GM23338 (cell line): Measurements from ENCODE around the gene CACNA2D3. TPM values are rescaled to one million over a fixed set of nuclear protein-coding genes. Genes with fewer than 3 reads are reported as not detected.

ENCODE experiments used
- ATAC-seq: fragments of 200-7000 bp; cut with Tn5 transposase; 3 replicates; pipeline ENCODE4 v1.9.1; 2020
- DNase-seq: peaks from one replicate; pipeline ENCODE4 v3.0.0-alpha.2; 2015; ENCODE audit warnings: low spot score
- H2AFZ ChIP-seq: fragments of 200-600 bp; sonication (generic); 2 replicates; pipeline ENCODE4 v1.8.0; 2016; ENCODE audit warnings: antibody characterized with exemption, mild to moderate bottlenecking, moderate library complexity
- H3F3A ChIP-seq: fragments of 200-600 bp; sonication (generic); replicated peaks from 2 replicates; pipeline ENCODE4 v1.8.0; 2017; ENCODE audit warnings: antibody characterized with exemption, mixed run types, low read depth
- H3K27ac ChIP-seq: fragments of 200-600 bp; sonication (generic); 2 replicates; pipeline ENCODE4 v1.6.1; 2016; ENCODE audit warnings: low read depth
- H3K27me3 ChIP-seq: fragments of 200-600 bp; sonication (generic); 2 replicates; pipeline ENCODE4 v1.8.0; 2016; ENCODE audit warnings: mild to moderate bottlenecking, mixed run types, moderate library complexity; ENCODE audit not compliant: insufficient read depth
- H3K36me3 ChIP-seq: fragments of 200-600 bp; sonication (generic); 2 replicates; pipeline ENCODE4 v1.8.0; 2016; ENCODE audit warnings: mild to moderate bottlenecking; ENCODE audit not compliant: insufficient read depth
- H3K4me1 ChIP-seq: fragments of 200-600 bp; sonication (generic); 2 replicates; pipeline ENCODE4 v1.8.0; 2016; ENCODE audit warnings: mild to moderate bottlenecking, moderate library complexity; ENCODE audit not compliant: insufficient read depth
- H3K4me2 ChIP-seq: fragments of 200-600 bp; sonication (generic); 2 replicates; pipeline ENCODE4 v1.7.1; 2017; ENCODE audit warnings: mixed run types
- H3K4me3 ChIP-seq: fragments of 200-600 bp; sonication (generic); 2 replicates; pipeline ENCODE4 v1.6.1; 2016; ENCODE audit warnings: mixed run types
- H3K79me2 ChIP-seq: fragments of 200-600 bp; sonication (generic); replicated peaks from 2 replicates; pipeline ENCODE4 v1.8.0; 2017; ENCODE audit warnings: mild to moderate bottlenecking; ENCODE audit not compliant: insufficient read depth
- H3K9me2 ChIP-seq: fragments of 200-600 bp; sonication (generic); 2 replicates; pipeline ENCODE4 v1.8.0; 2017; ENCODE audit not compliant: insufficient read depth
- H4K20me1 ChIP-seq: fragments of 200-600 bp; sonication (generic); replicated peaks from 2 replicates; pipeline ENCODE4 v1.8.0; 2017; ENCODE audit warnings: mild to moderate bottlenecking; ENCODE audit not compliant: insufficient read depth
- H3K27ac Mint-ChIP-seq: 2 replicates; pipeline ENCODE4 v1.8.0; 2020; ENCODE audit warnings: inconsistent platforms, mild to moderate bottlenecking, moderate library complexity, mixed read lengths
- H3K27me3 Mint-ChIP-seq: 3 replicates; pipeline ENCODE4 v1.8.0; 2022; ENCODE audit warnings: low read depth, mild to moderate bottlenecking, moderate library complexity, mixed read lengths, inconsistent platforms; ENCODE audit not compliant: insufficient read depth, poor library complexity
- H3K36me3 Mint-ChIP-seq: 3 replicates; pipeline ENCODE4 v1.8.0; 2021; ENCODE audit warnings: low read depth, mild to moderate bottlenecking, inconsistent platforms, moderate library complexity, mixed read lengths
- H3K4me1 Mint-ChIP-seq: 3 replicates; pipeline ENCODE4 v1.8.0; 2020; ENCODE audit warnings: mild to moderate bottlenecking, inconsistent platforms, mixed read lengths
- H3K4me3 Mint-ChIP-seq: 3 replicates; pipeline ENCODE4 v1.8.0; 2021; ENCODE audit warnings: moderate library complexity, mild to moderate bottlenecking, inconsistent platforms, mixed read lengths
- H3K9me3 Mint-ChIP-seq: 3 replicates; pipeline ENCODE4 v1.8.0; 2020; ENCODE audit warnings: moderate library complexity, mild to moderate bottlenecking, inconsistent platforms, mixed read lengths
- CREB1 ChIP-seq: fragments of 250-450 bp; sonication (Bioruptor Pico); IDR thresholded peaks from 2 replicates; pipeline ENCODE4 v1.5.0; 2020; ENCODE audit warnings: low read depth, mild to moderate bottlenecking, moderate library complexity
- EZH2phosphoT487 ChIP-seq: fragments of 200-600 bp; sonication (generic); IDR thresholded peaks from one replicate; pipeline ENCODE4 v1.8.1; 2018; ENCODE audit warnings: antibody characterized with exemption; ENCODE audit not compliant: unreplicated experiment
- JUNB ChIP-seq: IDR thresholded peaks from one replicate; pipeline ENCODE4 v1.6.1; 2016; ENCODE audit warnings: antibody characterized with exemption; ENCODE audit not compliant: unreplicated experiment
- POLR2AphosphoS5 ChIP-seq: IDR thresholded peaks from 2 replicates; pipeline ENCODE4 v1.6.1; 2016; ENCODE audit warnings: antibody characterized with exemption, low read depth
- ZNF114 ChIP-seq: fragments of 250-450 bp; sonication (Bioruptor Pico); IDR thresholded peaks from 2 replicates; pipeline ENCODE4 v1.5.0; 2020; ENCODE audit warnings: mild to moderate bottlenecking, moderate library complexity
- polyA plus RNA-seq: library from polyadenylated mRNA; unstranded; fragments of >200 nt; fragmentation: Nextera tagmentation; extraction: Ambion mirVana; gene quantifications from 2 replicates; pipeline ENCODE4 v1.2.1, GENCODE V29; 2016
- total RNA-seq: library from RNA; depleted of rRNA; stranded (reverse); fragments of >200 nt; shearing (Covaris generic); gene quantifications from 2 replicates; pipeline ENCODE4 v1.2.3, GENCODE V29; 2014
- TF ChIP-seq, protein P1 (sequence below): IDR thresholded peaks from 2 replicates; pipeline ENCODE4 v1.6.1; 2016; ENCODE audit warnings: antibody characterized with exemption
- TF ChIP-seq, protein P2 (sequence below): fragments of 250-450 bp; sonication (Bioruptor Pico); IDR thresholded peaks from 2 replicates; pipeline ENCODE4 v1.5.0; 2020; ENCODE audit warnings: mild to moderate bottlenecking, moderate library complexity
- TF ChIP-seq, protein P3 (sequence below): IDR thresholded peaks from one replicate; pipeline ENCODE4 v1.6.1; 2018; ENCODE audit warnings: antibody characterized with exemption; ENCODE audit not compliant: unreplicated experiment

CACNA2D3 gene
- total and polyA plus RNA-seq, 2 experiments from 2014 or later, result 2.2 to 2.3 TPM

DNA sequence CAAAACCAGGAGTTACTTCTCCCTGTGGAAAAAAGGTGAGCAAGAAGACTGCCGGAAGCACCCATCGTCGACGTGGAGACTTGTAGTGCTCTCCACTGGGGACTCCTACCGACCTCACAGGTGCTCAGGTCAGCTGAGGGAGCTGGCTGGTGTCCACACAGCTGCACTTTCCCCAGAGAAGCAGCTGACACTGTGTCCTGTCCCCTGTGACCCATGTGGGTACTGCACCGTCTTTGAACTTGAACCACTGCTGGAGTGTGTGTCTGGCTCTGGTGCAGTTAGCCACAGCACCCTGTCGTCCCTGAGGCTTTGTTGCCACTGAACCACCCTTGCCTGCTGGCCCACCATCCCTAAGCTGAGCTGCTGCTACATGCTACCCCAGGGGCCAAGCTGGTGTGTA lies 270.8 kb downstream of the CACNA2D3 start:
- 0 out of 2 replicates have a peak, but pooled peaks cover 9% of the 10 kb centered on the region for H3K9me2 ChIP-seq
- H3K4me2 ChIP-seq, result no peak overlapping the region
- H3F3A ChIP-seq, result no peaks in the 10 kb centered on the region
- TF ChIP-seq, protein P1, sequence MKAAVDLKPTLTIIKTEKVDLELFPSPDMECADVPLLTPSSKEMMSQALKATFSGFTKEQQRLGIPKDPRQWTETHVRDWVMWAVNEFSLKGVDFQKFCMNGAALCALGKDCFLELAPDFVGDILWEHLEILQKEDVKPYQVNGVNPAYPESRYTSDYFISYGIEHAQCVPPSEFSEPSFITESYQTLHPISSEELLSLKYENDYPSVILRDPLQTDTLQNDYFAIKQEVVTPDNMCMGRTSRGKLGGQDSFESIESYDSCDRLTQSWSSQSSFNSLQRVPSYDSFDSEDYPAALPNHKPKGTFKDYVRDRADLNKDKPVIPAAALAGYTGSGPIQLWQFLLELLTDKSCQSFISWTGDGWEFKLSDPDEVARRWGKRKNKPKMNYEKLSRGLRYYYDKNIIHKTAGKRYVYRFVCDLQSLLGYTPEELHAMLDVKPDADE, result no peak
- TF ChIP-seq EZH2phosphoT487 (no peak), CREB1 (no peak)
- no peak overlapping the region for H3K4me3 Mint-ChIP-seq
- ATAC-seq (no peak), DNase-seq (no peak)
- no peaks in the 10 kb centered on the region for H3K27me3 Mint-ChIP-seq
- no peaks in the 10 kb centered on the region for H3K36me3 Mint-ChIP-seq
- H3K4me3 ChIP-seq, result no peak overlapping the region
- no peaks in the 10 kb centered on the region for H4K20me1 ChIP-seq
- H2AFZ ChIP-seq, result no peak overlapping the region
- no peaks in the 10 kb centered on the region for H3K79me2 ChIP-seq
- no peaks in the 10 kb centered on the region for H3K27me3 ChIP-seq
- no peaks in the 10 kb centered on the region for H3K4me1 ChIP-seq
- H3K27ac ChIP-seq, result no peak overlapping the region
- no peaks in the 10 kb centered on the region for H3K36me3 ChIP-seq
- no peaks in the 10 kb centered on the region for H3K4me1 Mint-ChIP-seq
- H3K27ac Mint-ChIP-seq, result no peak overlapping the region
- H3K9me3 Mint-ChIP-seq, result no peaks in the 10 kb centered on the region

DNA sequence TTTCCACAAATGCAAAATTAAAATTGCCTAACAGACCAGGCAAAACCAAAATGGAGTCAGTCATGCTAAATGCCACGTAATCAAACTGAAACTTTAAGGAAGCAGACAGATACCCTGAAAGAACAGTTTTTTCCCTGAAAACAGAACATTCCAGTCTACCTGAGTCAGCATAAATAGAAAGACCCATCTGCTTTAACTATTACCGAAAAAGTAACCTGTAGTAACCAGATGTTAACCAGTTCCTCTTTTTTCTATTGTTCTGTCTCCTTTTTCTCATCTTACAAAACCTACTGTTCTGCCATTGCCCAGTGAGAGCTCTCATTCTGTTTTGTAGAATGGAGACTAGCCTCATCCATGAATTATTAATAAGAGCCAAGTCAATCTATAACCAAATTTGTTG lies 286.0 kb downstream of the CACNA2D3 start:
- Histone ChIP-seq H3K27me3 (no peaks in the 10 kb centered on the region), H3K79me2 (no peaks in the 10 kb centered on the region), H3K4me1 (no peaks in the 10 kb centered on the region), H2AFZ (no peak overlapping the region), H3K27ac (no peak overlapping the region), H3K4me3 (no peak overlapping the region), H3K9me2 (no peaks in the 10 kb centered on the region), H3F3A (no peaks in the 10 kb centered on the region), H4K20me1 (no peaks in the 10 kb centered on the region), H3K36me3 (no peaks in the 10 kb centered on the region), H3K4me2 (no peak overlapping the region)
- H3K9me3 Mint-ChIP-seq, result no peaks in the 10 kb centered on the region
- DNase-seq (no peak), ATAC-seq (no peak)
- no peaks in the 10 kb centered on the region for H3K27me3 Mint-ChIP-seq
- H3K27ac Mint-ChIP-seq, result no peak overlapping the region
- H3K4me3 Mint-ChIP-seq, result no peak overlapping the region
- no peaks in the 10 kb centered on the region for H3K4me1 Mint-ChIP-seq
- H3K36me3 Mint-ChIP-seq, result no peaks in the 10 kb centered on the region
- TF ChIP-seq ZNF114 (CRISPR knock-in tag) (no peak), POLR2AphosphoS5 (no peak), JUNB (no peak)
- TF ChIP-seq, protein P1, result no peak
- TF ChIP-seq, protein P2, sequence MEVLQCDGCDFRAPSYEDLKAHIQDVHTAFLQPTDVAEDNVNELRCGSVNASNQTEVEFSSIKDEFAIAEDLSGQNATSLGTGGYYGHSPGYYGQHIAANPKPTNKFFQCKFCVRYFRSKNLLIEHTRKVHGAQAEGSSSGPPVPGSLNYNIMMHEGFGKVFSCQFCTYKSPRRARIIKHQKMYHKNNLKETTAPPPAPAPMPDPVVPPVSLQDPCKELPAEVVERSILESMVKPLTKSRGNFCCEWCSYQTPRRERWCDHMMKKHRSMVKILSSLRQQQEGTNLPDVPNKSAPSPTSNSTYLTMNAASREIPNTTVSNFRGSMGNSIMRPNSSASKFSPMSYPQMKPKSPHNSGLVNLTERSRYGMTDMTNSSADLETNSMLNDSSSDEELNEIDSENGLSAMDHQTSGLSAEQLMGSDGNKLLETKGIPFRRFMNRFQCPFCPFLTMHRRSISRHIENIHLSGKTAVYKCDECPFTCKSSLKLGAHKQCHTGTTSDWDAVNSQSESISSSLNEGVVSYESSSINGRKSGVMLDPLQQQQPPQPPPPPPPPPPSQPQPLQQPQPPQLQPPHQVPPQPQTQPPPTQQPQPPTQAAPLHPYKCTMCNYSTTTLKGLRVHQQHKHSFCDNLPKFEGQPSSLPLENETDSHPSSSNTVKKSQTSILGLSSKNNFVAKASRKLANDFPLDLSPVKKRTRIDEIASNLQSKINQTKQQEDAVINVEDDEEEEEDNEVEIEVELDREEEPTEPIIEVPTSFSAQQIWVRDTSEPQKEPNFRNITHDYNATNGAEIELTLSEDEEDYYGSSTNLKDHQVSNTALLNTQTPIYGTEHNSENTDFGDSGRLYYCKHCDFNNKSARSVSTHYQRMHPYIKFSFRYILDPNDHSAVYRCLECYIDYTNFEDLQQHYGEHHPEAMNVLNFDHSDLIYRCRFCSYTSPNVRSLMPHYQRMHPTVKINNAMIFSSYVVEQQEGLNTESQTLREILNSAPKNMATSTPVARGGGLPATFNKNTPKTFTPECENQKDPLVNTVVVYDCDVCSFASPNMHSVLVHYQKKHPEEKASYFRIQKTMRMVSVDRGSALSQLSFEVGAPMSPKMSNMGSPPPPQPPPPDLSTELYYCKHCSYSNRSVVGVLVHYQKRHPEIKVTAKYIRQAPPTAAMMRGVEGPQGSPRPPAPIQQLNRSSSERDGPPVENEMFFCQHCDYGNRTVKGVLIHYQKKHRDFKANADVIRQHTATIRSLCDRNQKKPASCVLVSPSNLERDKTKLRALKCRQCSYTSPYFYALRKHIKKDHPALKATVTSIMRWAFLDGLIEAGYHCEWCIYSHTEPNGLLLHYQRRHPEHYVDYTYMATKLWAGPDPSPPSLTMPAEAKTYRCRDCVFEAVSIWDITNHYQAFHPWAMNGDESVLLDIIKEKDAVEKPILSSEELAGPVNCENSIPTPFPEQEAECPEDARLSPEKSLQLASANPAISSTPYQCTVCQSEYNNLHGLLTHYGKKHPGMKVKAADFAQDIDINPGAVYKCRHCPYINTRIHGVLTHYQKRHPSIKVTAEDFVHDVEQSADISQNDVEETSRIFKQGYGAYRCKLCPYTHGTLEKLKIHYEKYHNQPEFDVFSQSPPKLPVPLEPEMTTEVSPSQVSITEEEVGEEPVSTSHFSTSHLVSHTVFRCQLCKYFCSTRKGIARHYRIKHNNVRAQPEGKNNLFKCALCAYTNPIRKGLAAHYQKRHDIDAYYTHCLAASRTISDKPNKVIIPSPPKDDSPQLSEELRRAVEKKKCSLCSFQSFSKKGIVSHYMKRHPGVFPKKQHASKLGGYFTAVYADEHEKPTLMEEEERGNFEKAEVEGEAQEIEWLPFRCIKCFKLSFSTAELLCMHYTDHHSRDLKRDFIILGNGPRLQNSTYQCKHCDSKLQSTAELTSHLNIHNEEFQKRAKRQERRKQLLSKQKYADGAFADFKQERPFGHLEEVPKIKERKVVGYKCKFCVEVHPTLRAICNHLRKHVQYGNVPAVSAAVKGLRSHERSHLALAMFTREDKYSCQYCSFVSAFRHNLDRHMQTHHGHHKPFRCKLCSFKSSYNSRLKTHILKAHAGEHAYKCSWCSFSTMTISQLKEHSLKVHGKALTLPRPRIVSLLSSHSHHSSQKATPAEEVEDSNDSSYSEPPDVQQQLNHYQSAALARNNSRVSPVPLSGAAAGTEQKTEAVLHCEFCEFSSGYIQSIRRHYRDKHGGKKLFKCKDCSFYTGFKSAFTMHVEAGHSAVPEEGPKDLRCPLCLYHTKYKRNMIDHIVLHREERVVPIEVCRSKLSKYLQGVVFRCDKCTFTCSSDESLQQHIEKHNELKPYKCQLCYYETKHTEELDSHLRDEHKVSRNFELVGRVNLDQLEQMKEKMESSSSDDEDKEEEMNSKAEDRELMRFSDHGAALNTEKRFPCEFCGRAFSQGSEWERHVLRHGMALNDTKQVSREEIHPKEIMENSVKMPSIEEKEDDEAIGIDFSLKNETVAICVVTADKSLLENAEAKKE (CRISPR knock-in tag), result no peak
- TF ChIP-seq, protein P3, sequence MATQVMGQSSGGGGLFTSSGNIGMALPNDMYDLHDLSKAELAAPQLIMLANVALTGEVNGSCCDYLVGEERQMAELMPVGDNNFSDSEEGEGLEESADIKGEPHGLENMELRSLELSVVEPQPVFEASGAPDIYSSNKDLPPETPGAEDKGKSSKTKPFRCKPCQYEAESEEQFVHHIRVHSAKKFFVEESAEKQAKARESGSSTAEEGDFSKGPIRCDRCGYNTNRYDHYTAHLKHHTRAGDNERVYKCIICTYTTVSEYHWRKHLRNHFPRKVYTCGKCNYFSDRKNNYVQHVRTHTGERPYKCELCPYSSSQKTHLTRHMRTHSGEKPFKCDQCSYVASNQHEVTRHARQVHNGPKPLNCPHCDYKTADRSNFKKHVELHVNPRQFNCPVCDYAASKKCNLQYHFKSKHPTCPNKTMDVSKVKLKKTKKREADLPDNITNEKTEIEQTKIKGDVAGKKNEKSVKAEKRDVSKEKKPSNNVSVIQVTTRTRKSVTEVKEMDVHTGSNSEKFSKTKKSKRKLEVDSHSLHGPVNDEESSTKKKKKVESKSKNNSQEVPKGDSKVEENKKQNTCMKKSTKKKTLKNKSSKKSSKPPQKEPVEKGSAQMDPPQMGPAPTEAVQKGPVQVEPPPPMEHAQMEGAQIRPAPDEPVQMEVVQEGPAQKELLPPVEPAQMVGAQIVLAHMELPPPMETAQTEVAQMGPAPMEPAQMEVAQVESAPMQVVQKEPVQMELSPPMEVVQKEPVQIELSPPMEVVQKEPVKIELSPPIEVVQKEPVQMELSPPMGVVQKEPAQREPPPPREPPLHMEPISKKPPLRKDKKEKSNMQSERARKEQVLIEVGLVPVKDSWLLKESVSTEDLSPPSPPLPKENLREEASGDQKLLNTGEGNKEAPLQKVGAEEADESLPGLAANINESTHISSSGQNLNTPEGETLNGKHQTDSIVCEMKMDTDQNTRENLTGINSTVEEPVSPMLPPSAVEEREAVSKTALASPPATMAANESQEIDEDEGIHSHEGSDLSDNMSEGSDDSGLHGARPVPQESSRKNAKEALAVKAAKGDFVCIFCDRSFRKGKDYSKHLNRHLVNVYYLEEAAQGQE, result no peak
